ENCODE measurements around the gene ACAA2. TPM values are rescaled to one million over a fixed set of nuclear protein-coding genes. Genes with fewer than 3 reads are reported as not detected.

Gene ACAA2
- total and polyA plus RNA-seq, 2 of the 8 experiments (the other 6 are each of a cell fraction or from before 2014, with no cell fraction given), result 63.4 to 151 TPM

DNA sequence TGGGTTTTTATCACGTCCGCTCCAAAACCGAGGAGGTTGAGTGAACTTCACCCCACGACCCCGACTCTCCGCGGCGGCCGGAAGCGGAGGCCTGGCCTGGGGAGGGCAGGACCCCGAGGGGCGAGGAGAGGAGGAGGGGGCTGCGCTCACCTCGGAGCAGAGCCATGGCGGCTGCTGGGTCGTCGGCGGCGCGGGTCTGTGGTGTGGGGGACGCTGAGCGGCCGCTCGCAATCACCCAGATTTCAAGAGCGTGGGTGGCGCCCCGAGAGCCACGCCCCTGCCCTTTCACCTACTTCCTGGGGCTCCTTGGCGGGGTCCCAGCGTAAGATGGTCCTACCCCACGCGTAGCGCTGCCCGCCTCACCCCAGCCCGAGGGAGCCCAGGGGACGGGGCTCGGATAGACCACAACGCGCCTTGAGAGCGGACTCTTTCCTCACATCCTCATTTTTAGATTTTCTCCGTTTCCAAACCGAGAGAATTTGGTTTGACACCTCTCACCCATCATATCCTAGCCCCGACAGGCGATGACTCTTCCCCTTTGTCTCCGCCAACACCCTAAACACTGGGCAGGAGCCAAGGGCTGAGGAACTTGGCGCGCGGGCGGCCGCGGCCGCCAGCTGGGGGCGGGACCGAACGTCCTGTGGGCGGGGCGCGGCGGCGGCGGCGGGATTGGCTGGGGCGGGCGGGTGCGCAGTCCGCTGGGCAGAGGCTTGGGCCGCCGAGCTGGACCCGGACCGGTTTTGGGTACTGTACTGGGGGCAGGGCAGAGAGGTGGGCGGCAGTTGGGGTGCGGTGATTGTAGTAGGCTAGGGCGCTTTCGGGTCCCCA is at the start of gene ACAA2 (continued):
- TF ChIP-seq POU5F1 (IDR thresholded peaks at IDR 0.05; ENCODE audit: low read depth, low read length), result no peak
- TF ChIP-seq TAF1 (IDR thresholded peaks at IDR 0.05; ENCODE audit: low read depth, low read length), result peak; percentile 79
- TF ChIP-seq, protein P1, sequence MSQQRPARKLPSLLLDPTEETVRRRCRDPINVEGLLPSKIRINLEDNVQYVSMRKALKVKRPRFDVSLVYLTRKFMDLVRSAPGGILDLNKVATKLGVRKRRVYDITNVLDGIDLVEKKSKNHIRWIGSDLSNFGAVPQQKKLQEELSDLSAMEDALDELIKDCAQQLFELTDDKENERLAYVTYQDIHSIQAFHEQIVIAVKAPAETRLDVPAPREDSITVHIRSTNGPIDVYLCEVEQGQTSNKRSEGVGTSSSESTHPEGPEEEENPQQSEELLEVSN (IDR thresholded peaks at IDR 0.05), result no peak; the same call in 1 of the 2 replicates
- no peak for TF ChIP-seq RAD21 (IDR thresholded peaks at IDR 0.05 in 1 of 2, conservative IDR thresholded peaks at IDR 0.05 in 1 of 2; ENCODE audit: low read depth in 2 of 2, low read length in 2 of 2)
- no peak for TF ChIP-seq ZNF274 (IDR thresholded peaks at IDR 0.05; ENCODE audit: borderline replicate concordance, extremely low read depth, low read length)
- no peak for TF ChIP-seq CHD2 (IDR thresholded peaks at IDR 0.05; ENCODE audit: low read length)
- TF ChIP-seq EP300 (IDR thresholded peaks at IDR 0.05; ENCODE audit: borderline replicate concordance in 1 of 2, low read depth in 2 of 2, low read length in 2 of 2), result no peak
- TF ChIP-seq HDAC2 (IDR thresholded peaks at IDR 0.05; ENCODE audit: borderline replicate concordance in 1 of 2, low read depth in 2 of 2, low read length in 2 of 2), result 0 out of 4 replicates have a peak, but pooled peaks of 1 of the 2 experiments have one; percentile 5
- TF ChIP-seq TEAD4 (IDR thresholded peaks at IDR 0.05; ENCODE audit: low read depth, low read length), result no peak
- no peak for TF ChIP-seq NANOG (IDR thresholded peaks at IDR 0.05; ENCODE audit: insufficient read depth, low read depth, low read length, poor library complexity, severe bottlenecking)
- TF ChIP-seq MAFK (IDR thresholded peaks at IDR 0.05; ENCODE audit: low read depth, low read length), result no peak
- no peak for TF ChIP-seq SP1 (IDR thresholded peaks at IDR 0.05; ENCODE audit: low read depth, low read length)
- no peak for TF ChIP-seq SP2 (IDR thresholded peaks at IDR 0.05; ENCODE audit: low read length)
- no peak for TF ChIP-seq JUN (IDR thresholded peaks at IDR 0.05; ENCODE audit: low read depth, low read length)
- TF ChIP-seq, protein P2, sequence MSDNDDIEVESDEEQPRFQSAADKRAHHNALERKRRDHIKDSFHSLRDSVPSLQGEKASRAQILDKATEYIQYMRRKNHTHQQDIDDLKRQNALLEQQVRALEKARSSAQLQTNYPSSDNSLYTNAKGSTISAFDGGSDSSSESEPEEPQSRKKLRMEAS (IDR thresholded peaks at IDR 0.05), result no peak; the same call in 1 of the 2 replicates
- no peak for TF ChIP-seq CTBP2 (IDR thresholded peaks at IDR 0.05; ENCODE audit: borderline replicate concordance, insufficient read depth, insufficient read length, low read length)
- TF ChIP-seq, protein P3, sequence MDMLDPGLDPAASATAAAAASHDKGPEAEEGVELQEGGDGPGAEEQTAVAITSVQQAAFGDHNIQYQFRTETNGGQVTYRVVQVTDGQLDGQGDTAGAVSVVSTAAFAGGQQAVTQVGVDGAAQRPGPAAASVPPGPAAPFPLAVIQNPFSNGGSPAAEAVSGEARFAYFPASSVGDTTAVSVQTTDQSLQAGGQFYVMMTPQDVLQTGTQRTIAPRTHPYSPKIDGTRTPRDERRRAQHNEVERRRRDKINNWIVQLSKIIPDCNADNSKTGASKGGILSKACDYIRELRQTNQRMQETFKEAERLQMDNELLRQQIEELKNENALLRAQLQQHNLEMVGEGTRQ (IDR thresholded peaks at IDR 0.05; ENCODE audit: low read length), result no peak
- no peak for TF ChIP-seq BACH1 (IDR thresholded peaks at IDR 0.05; ENCODE audit: low read length)
- peak; percentile 51 for TF ChIP-seq YY1 (IDR thresholded peaks at IDR 0.05; ENCODE audit: low read depth, low read length)
- peak; percentile 71 for TF ChIP-seq POLR2AphosphoS5 (IDR thresholded peaks at IDR 0.05; ENCODE audit: low read depth, low read length)
- TF ChIP-seq, protein P4, sequence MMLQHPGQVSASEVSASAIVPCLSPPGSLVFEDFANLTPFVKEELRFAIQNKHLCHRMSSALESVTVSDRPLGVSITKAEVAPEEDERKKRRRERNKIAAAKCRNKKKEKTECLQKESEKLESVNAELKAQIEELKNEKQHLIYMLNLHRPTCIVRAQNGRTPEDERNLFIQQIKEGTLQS (IDR thresholded peaks at IDR 0.05; ENCODE audit: insufficient read depth, low read depth, low read length), result no peak
